K562 (cell line): ENCODE results near the gene PET100. TPM values are rescaled to one million over a fixed set of nuclear protein-coding genes. Genes with fewer than 3 reads are reported as not detected.

ENCODE experiments used
- ATAC-seq: fragments of 200-7000 bp; cut with Tn5 transposase; 3 replicates; pipeline ENCODE4 v1.9.1; 2020; ENCODE audit warnings: moderate library complexity
- BruUV-seq: library from RNA; stranded (reverse); fragments of 400-500 nt; replicated peaks from 2 replicates; lab custom pipeline; 2021; lab: Mats Ljungman, UMichigan
- CTCF ChIA-PET: fragments of 300-600 bp; formaldehyde crosslinking; extraction: SDS; loops from one replicate; lab custom pipeline; 2021; ENCODE audit warnings: low intra/inter-chr PET ratio; lab: Yijun Ruan, JAX
- POLR2A ChIA-PET: fragments of 300-600, 350-650 bp; sonication (Branson Sonifier 250); formaldehyde crosslinking; extraction: SDS; loops from one replicate; lab custom pipeline; 2021; ENCODE audit warnings: antibody characterized with exemption, inconsistent platforms; lab: Yijun Ruan, JAX
- DNase-seq, 4 experiments: peaks; one replicate each; pipeline versions ENCODE4 v3.0.0 to v3.0.0-alpha.2; 2011 to 2018; ENCODE audit warnings: low spot score in 3 of 4, mixed read lengths in 3 of 4; ENCODE audit errors: extremely low read depth in 1 of 4
- FAIRE-seq: peaks from 2 replicates; lab custom pipeline; 2011; peaks lifted over from hg19 to GRCh38; lab: Jason Lieb, UNC
- H2AFZ ChIP-seq: 2 replicates; pipeline ENCODE4 v1.6.0; 2011; ENCODE audit warnings: low read depth, low read length, control low read depth, inconsistent platforms
- H3K27ac ChIP-seq: fragments of 200-600 bp; 3 replicates; pipeline ENCODE4 v1.8.0; 2011; ENCODE audit warnings: low read depth, mild to moderate bottlenecking, control low read depth, inconsistent platforms, low read length, moderate library complexity, mixed read lengths; ENCODE audit errors: extremely low read depth
- H3K27me3 ChIP-seq, 2 experiments: fragments of 300-600 bp in 1 of 2; 2 replicates in 1 of 2; 3 replicates in 1 of 2; pipeline versions ENCODE4 v1.6.0 to v1.8.0; 2011; ENCODE audit warnings: inconsistent platforms in 2 of 2, low read length in 2 of 2, mild to moderate bottlenecking in 1 of 2, mixed read lengths in 1 of 2, moderate library complexity in 1 of 2; ENCODE audit not compliant: control insufficient read depth in 2 of 2, insufficient read depth in 2 of 2
- H3K36me3 ChIP-seq: fragments of 300-600 bp; 3 replicates; pipeline ENCODE4 v1.8.0; 2011; ENCODE audit warnings: mild to moderate bottlenecking, low read length, inconsistent platforms; ENCODE audit not compliant: control insufficient read depth, insufficient read depth
- H3K4me1 ChIP-seq, 2 experiments: fragments of 200-600 bp in 1 of 2; replicated peaks in 1 of 2; 2 replicates in 1 of 2; 3 replicates in 1 of 2; pipeline versions ENCODE4 v1.5.1 to v1.8.0; 2011; ENCODE audit warnings: inconsistent platforms in 2 of 2, low read length in 2 of 2, mild to moderate bottlenecking in 1 of 2, mixed read lengths in 1 of 2, moderate library complexity in 1 of 2; ENCODE audit not compliant: control insufficient read depth in 2 of 2, insufficient read depth in 2 of 2
- H3K4me2 ChIP-seq: 2 replicates; pipeline ENCODE4 v1.6.1; 2011; ENCODE audit warnings: low read length, control low read depth, inconsistent platforms, mixed read lengths; ENCODE audit not compliant: insufficient read depth
- H3K4me3 ChIP-seq: fragments of 200-600 bp; sonication (generic), shearing (Covaris generic); 2 replicates; pipeline ENCODE4 v1.5.1; 2016; ENCODE audit warnings: control low read depth, inconsistent platforms
- H3K79me2 ChIP-seq: fragments of 200-600 bp; 3 replicates; pipeline ENCODE4 v1.8.0; 2011; ENCODE audit warnings: low read length, inconsistent platforms; ENCODE audit not compliant: control insufficient read depth, insufficient read depth
- H3K9ac ChIP-seq, 2 experiments: 2 replicates each; pipeline versions ENCODE4 v1.6.0 to v1.6.1; 2011; ENCODE audit warnings: low read depth in 2 of 2, low read length in 2 of 2, control low read depth in 1 of 2, inconsistent platforms in 1 of 2, mild to moderate bottlenecking in 1 of 2, mixed read lengths in 1 of 2; ENCODE audit not compliant: insufficient read depth in 1 of 2
- H3K9me1 ChIP-seq: one replicate; pipeline ENCODE4 v1.6.0; 2011; ENCODE audit warnings: inconsistent platforms, mild to moderate bottlenecking, low read length, moderate library complexity; ENCODE audit not compliant: control insufficient read depth, insufficient read depth
- H3K9me3 ChIP-seq: replicated peaks from 2 replicates; pipeline ENCODE4 v1.5.1; 2011; ENCODE audit warnings: low read depth, low read length, inconsistent platforms; ENCODE audit not compliant: control insufficient read depth, insufficient read depth
- H4K20me1 ChIP-seq: replicated peaks from 2 replicates; pipeline ENCODE4 v1.6.1; 2011; ENCODE audit warnings: low read length, inconsistent platforms, mixed read lengths; ENCODE audit not compliant: control insufficient read depth, insufficient read depth
- C11orf30 ChIP-seq: fragments of 450-650 bp; IDR thresholded peaks from 2 replicates; pipeline ENCODE4 v1.6.1; 2016; ENCODE audit warnings: low read depth, mild to moderate bottlenecking
- EZH2 ChIP-seq: IDR thresholded peaks from 2 replicates; pipeline ENCODE4 v1.6.1; 2012; ENCODE audit warnings: low read depth, mild to moderate bottlenecking, inconsistent platforms, low read length, borderline replicate concordance
- GABPB1 ChIP-seq: sonication (generic); formaldehyde crosslinking; IDR thresholded peaks from 2 replicates; pipeline ENCODE4 v1.8.0; 2022; ENCODE audit warnings: mild to moderate bottlenecking, missing genetic modification reagents
- HDAC3 ChIP-seq: fragments of 450-650 bp; IDR thresholded peaks from 2 replicates; pipeline ENCODE4 v1.6.1; 2018; ENCODE audit warnings: borderline replicate concordance, mild to moderate bottlenecking, moderate library complexity; ENCODE audit not compliant: partially characterized antibody
- HINFP ChIP-seq: fragments of 450-650 bp; conservative IDR thresholded peaks from 2 replicates; pipeline ENCODE4 v1.6.1; 2016; ENCODE audit warnings: missing genetic modification characterization, low read depth, mild to moderate bottlenecking, control low read depth, missing compliant biosample characterization
- NFXL1 ChIP-seq: fragments of 450-650 bp; formaldehyde crosslinking; IDR thresholded peaks from 2 replicates; pipeline ENCODE4 v1.4.0; 2021; ENCODE audit warnings: mild to moderate bottlenecking
- RBM34 ChIP-seq: fragments of 200-400 bp; formaldehyde crosslinking; IDR thresholded peaks from 2 replicates; pipeline ENCODE4 v1.6.1; 2018; ENCODE audit warnings: low read length, borderline replicate concordance; ENCODE audit not compliant: insufficient read depth
- SPI1 ChIP-seq: IDR thresholded peaks from 2 replicates; pipeline ENCODE4 v1.6.1; 2011; ENCODE audit warnings: low read depth, low read length, control low read depth, borderline replicate concordance
- STAT5B ChIP-seq: fragments of 250-450 bp; sonication (Bioruptor Pico); IDR thresholded peaks from 2 replicates; pipeline ENCODE4 v1.8.0; 2021; ENCODE audit warnings: mild to moderate bottlenecking, inconsistent platforms
- U2AF2 ChIP-seq: fragments of 200-400 bp; formaldehyde crosslinking; optimal IDR thresholded peaks from 2 replicates; pipeline ENCODE3; 2017; ENCODE audit warnings: low read depth, mild to moderate bottlenecking, low read length
- ZKSCAN1 ChIP-seq: fragments of 150-350 bp; IDR thresholded peaks from 2 replicates; pipeline ENCODE4 v1.6.1; 2016; ENCODE audit warnings: low read depth, low read length
- ZNF280A ChIP-seq: fragments of 450-650 bp; IDR thresholded peaks from 2 replicates; pipeline ENCODE4 v1.6.1; 2018; ENCODE audit warnings: mild to moderate bottlenecking, low read depth; ENCODE audit not compliant: partially characterized antibody
- whole genome bisulfite sequencing: fragments of 100-300 bp; shearing (Covaris generic); methylation state at CpG from one replicate; pipeline ENCODE4 v1.1.6; 2016; ENCODE audit warnings: low coverage, mixed read lengths; ENCODE audit not compliant: insufficient coverage; ENCODE audit errors: missing lambda C conversion rate; 5-methylcytosine and 5-hydroxymethylcytosine counted together
- in situ Hi-C: fragments of 300-500 bp; cut with MboI; formaldehyde crosslinking; loops from 4 replicates; pipeline ENCODE4 v1.15.0; 2018; ENCODE audit warnings: inconsistent platforms, mixed read lengths
- intact Hi-C: fragments of 100-400 bp; cut with micrococcal nuclease; formaldehyde crosslinking; loops from 2 replicates; pipeline ENCODE4 v1.14.2; 2022
- polyA plus RNA-seq, 8 experiments: library from polyadenylated mRNA; depleted of rRNA in 4 of 8; stranded (reverse) in 5 of 8; unstranded in 3 of 8; fragments of >200 nt; fragmentation: Nextera tagmentation in 2 of 8; fragmentation: Illumina TruSeq in 1 of 8; extraction: Ambion mirVana in 2 of 8; extraction: Trizol in 1 of 8; gene quantifications; 2 replicates each; pipeline versions ENCODE4 v1.2.1 to v1.2.3, GENCODE V29; 2011 to 2014; ENCODE audit warnings: inconsistent platforms in 1 of 8, missing spikeins in 1 of 8
- total RNA-seq, 7 experiments: library from RNA; depleted of rRNA in 6 of 7; stranded (reverse); fragments of >200 nt in 6 of 7; fragmentation: Illumina TruSeq in 2 of 7; extraction: Trizol in 2 of 7; gene quantifications; 2 replicates each; pipeline versions ENCODE4 v1.2.1 to v1.2.3, GENCODE V29; 2011 to 2021; ENCODE audit warnings: low replicate concordance in 1 of 7

Gene PET100
- total and polyA plus RNA-seq, 9 of the 15 experiments (the other 6 are each of a cell fraction or from before 2014, with no cell fraction given) = 62.3 to 351 (median 98.3) TPM

- Histone ChIP-seq H3K4me2 (no peak overlapping the region), H3K27me3 (peaks cover 17 to 33% of the 10 kb centered on the region in 2 experiments; a peak in 4 of 5 replicates), H3K9me1 (no peaks in the 10 kb centered on the region), H2AFZ (no peak overlapping the region), H3K9me3 (no peaks in the 10 kb centered on the region), H4K20me1 (no peaks in the 10 kb centered on the region), H3K79me2 (no peaks in the 10 kb centered on the region), H3K4me3 (no peak overlapping the region), H3K4me1 (peaks cover 0 to 5% of the 10 kb centered on the region in 2 experiments; a peak in 2 of 5 replicates), H3K36me3 (no peaks in the 10 kb centered on the region), H3K9ac (no peak overlapping the region), H3K27ac (no peak overlapping the region)
- no peak for DNase-seq
- no peak for ATAC-seq
- 2% methylated on average over 4 of the region's 4 CpGs for whole genome bisulfite sequencing
- FAIRE-seq = no peak
- TF ChIP-seq SPI1 = no peak
- no peak for TF ChIP-seq HINFP (tag)
- no peak for TF ChIP-seq ZKSCAN1
- no peak for TF ChIP-seq GABPB1
- no peak for TF ChIP-seq NFXL1
- TF ChIP-seq RBM34 = no peak
- no peak for TF ChIP-seq C11orf30
- no peak for TF ChIP-seq HDAC3
- no peak for TF ChIP-seq U2AF2
- no peak for TF ChIP-seq EZH2
- no peak for TF ChIP-seq ZNF280A
- TF ChIP-seq STAT5B (CRISPR knock-in tag) = no peak
- CTCF ChIA-PET = no interaction called here
- no TSS peak for BruUV-seq
- in situ Hi-C loops (no loop called here), intact Hi-C loops (no loop called here)
- POLR2A ChIA-PET = no interaction called here
These were observed 35.5 kb downstream of the PET100 start for GRCh38 chr19:7665076-7665475.
